Measurements from ENCODE around the gene KIF26B. TPM values are rescaled to one million over a fixed set of nuclear protein-coding genes. Genes with fewer than 3 reads are reported as not detected.
A peak's percentile ranks its signal among the peaks of the same experiment; 100 is the strongest.

The KIF26B gene
- total and polyA plus RNA-seq, 2 experiments from 2014 or later, result 0.03 to 0.76 TPM

GRCh38 chr1:245677461-245678240, 522.9 kb downstream of the KIF26B start:
- H3F3A ChIP-seq (replicated peaks; ENCODE audit: low read depth), result no peaks in the 10 kb centered on the region
- no peaks in the 10 kb centered on the region for H3K36me3 ChIP-seq (ENCODE audit: insufficient read depth)
- no peaks in the 10 kb centered on the region for H3K9me2 ChIP-seq (ENCODE audit: insufficient read depth)
- H3K27ac Mint-ChIP-seq, result no peak overlapping the region
- no peaks in the 10 kb centered on the region for H4K20me1 ChIP-seq (replicated peaks; ENCODE audit: insufficient read depth)
- H3K9me3 Mint-ChIP-seq, result no peaks in the 10 kb centered on the region
- no peak overlapping the region for H2AFZ ChIP-seq
- no peak overlapping the region for H3K4me3 ChIP-seq
- H3K27me3 ChIP-seq (ENCODE audit: insufficient read depth), result no peaks in the 10 kb centered on the region
- H3K27ac ChIP-seq (ENCODE audit: low read depth), result no peak overlapping the region
- no peaks in the 10 kb centered on the region for H3K36me3 Mint-ChIP-seq (ENCODE audit: low read depth)
- no peaks in the 10 kb centered on the region for H3K79me2 ChIP-seq (replicated peaks; ENCODE audit: insufficient read depth)
- no peak for ATAC-seq
- H3K4me2 ChIP-seq, result no peak overlapping the region
- no peaks in the 10 kb centered on the region for H3K4me1 ChIP-seq (ENCODE audit: insufficient read depth)
- no peak for TF ChIP-seq ZNF114 (CRISPR knock-in tag; IDR thresholded peaks at IDR 0.05)
- 0 out of 4 replicates have a peak, but pooled peaks of 1 of the 2 experiments have one; percentile 10 for TF ChIP-seq CTCF (conservative IDR thresholded peaks at IDR 0.05; ENCODE audit: low read depth in 2 of 2)
- TF ChIP-seq EZH2phosphoT487 (IDR thresholded peaks at IDR 0.05; ENCODE audit: unreplicated experiment), result no peak
- H3K4me3 Mint-ChIP-seq, result no peak overlapping the region
- DNase-seq (ENCODE audit: low spot score), result no peak
- peaks cover 3% of the 10 kb centered on the region for H3K27me3 Mint-ChIP-seq (ENCODE audit: insufficient read depth, low read depth, poor library complexity)
- 0 out of 3 replicates have a peak, but pooled peaks cover under 1% of the 10 kb centered on the region for H3K4me1 Mint-ChIP-seq

GRCh38 chr1:245678860-245679411, 524.2 kb downstream of the KIF26B start:
- Mint-ChIP-seq H3K27ac (no peak overlapping the region), H3K4me1 (peaks cover 10% of the 10 kb centered on the region; the same call in 2 of the 3 replicates), H3K4me3 (no peak overlapping the region), H3K36me3 (ENCODE audit: low read depth) (no peaks in the 10 kb centered on the region), H3K9me3 (no peaks in the 10 kb centered on the region), H3K27me3 (ENCODE audit: insufficient read depth, low read depth, poor library complexity) (peaks cover 4% of the 10 kb centered on the region)
- Histone ChIP-seq H3K4me2 (no peak overlapping the region), H3K36me3 (ENCODE audit: insufficient read depth) (no peaks in the 10 kb centered on the region), H2AFZ (no peak overlapping the region), H3K4me1 (ENCODE audit: insufficient read depth) (no peaks in the 10 kb centered on the region), H3K9me2 (ENCODE audit: insufficient read depth) (no peaks in the 10 kb centered on the region), H3K27me3 (ENCODE audit: insufficient read depth) (no peaks in the 10 kb centered on the region), H3K27ac (ENCODE audit: low read depth) (no peak overlapping the region), H3K4me3 (no peak overlapping the region), H3K79me2 (replicated peaks; ENCODE audit: insufficient read depth) (no peaks in the 10 kb centered on the region), H3F3A (replicated peaks; ENCODE audit: low read depth) (no peaks in the 10 kb centered on the region), H4K20me1 (replicated peaks; ENCODE audit: insufficient read depth) (no peaks in the 10 kb centered on the region)
- TF ChIP-seq EZH2phosphoT487 (IDR thresholded peaks at IDR 0.05; ENCODE audit: unreplicated experiment) (no peak), STAT1 (IDR thresholded peaks at IDR 0.05; ENCODE audit: unreplicated experiment) (no peak), ETS1 (IDR thresholded peaks at IDR 0.05) (no peak)
- no peak for DNase-seq (ENCODE audit: low spot score)
- ATAC-seq, result no peak
